K562 (cell line): ENCODE measurements around the gene PPY. TPM values are rescaled to one million over a fixed set of nuclear protein-coding genes. Genes with fewer than 3 reads are reported as not detected.

Experiments used
- CBX5 ChIP-seq: IDR thresholded peaks from 2 replicates; pipeline ENCODE4 v1.6.1; 2014; ENCODE audit warnings: low read depth, borderline replicate concordance
- DEAF1 ChIP-seq: fragments of 450-650 bp; formaldehyde crosslinking; IDR thresholded peaks from 2 replicates; pipeline ENCODE4 v1.4.0; 2020; ENCODE audit warnings: mild to moderate bottlenecking, moderate library complexity
- DNMT1 ChIP-seq: fragments of 450-650 bp; IDR thresholded peaks from 2 replicates; pipeline ENCODE4 v1.6.1; 2016; ENCODE audit warnings: antibody characterized with exemption, mild to moderate bottlenecking
- EHMT2 ChIP-seq: fragments of 450-650 bp; IDR thresholded peaks from 2 replicates; pipeline ENCODE4 v1.6.1; 2018; ENCODE audit warnings: antibody characterized with exemption
- GABPB1 ChIP-seq: sonication (generic); formaldehyde crosslinking; IDR thresholded peaks from 2 replicates; pipeline ENCODE4 v1.8.0; 2022; ENCODE audit warnings: mild to moderate bottlenecking, missing genetic modification reagents
- MAFK ChIP-seq: IDR thresholded peaks from 2 replicates; pipeline ENCODE4 v1.6.1; 2011; ENCODE audit warnings: low read length, improper control_type of control experiment
- RAD21 ChIP-seq, 2 experiments: fragments of 250-450 bp in 1 of 2; fragments of 450-650 bp in 1 of 2; sonication (Bioruptor Pico) in 1 of 2; formaldehyde crosslinking in 1 of 2; IDR thresholded peaks in 1 of 2; conservative IDR thresholded peaks in 1 of 2; 2 replicates each; pipeline versions ENCODE4 v1.4.0 to v1.8.0; 2020 to 2022; ENCODE audit warnings: mild to moderate bottlenecking in 2 of 2, moderate library complexity in 1 of 2
- RBM39 ChIP-seq: fragments of 200-400 bp; formaldehyde crosslinking; optimal IDR thresholded peaks from 2 replicates; pipeline ENCODE3; 2018; ENCODE audit warnings: low read depth, low read length
- RNF2 ChIP-seq: sonication (generic); IDR thresholded peaks from 2 replicates; pipeline ENCODE4 v1.6.1; 2016
- SMARCC2 ChIP-seq: fragments of 450-650 bp; IDR thresholded peaks from 2 replicates; pipeline ENCODE4 v1.6.1; 2017; ENCODE audit warnings: antibody characterized with exemption, moderate library complexity, mild to moderate bottlenecking, low read depth
- TBP ChIP-seq: optimal IDR thresholded peaks from 2 replicates; pipeline ENCODE3; 2011; ENCODE audit warnings: low read depth, low read length, improper control_type of control experiment
- U2AF1 ChIP-seq: fragments of 200-400 bp; formaldehyde crosslinking; optimal IDR thresholded peaks from 2 replicates; pipeline ENCODE3; 2017; ENCODE audit warnings: mild to moderate bottlenecking, low read depth, low read length, moderate library complexity
- ZBTB49 ChIP-seq: sonication (generic); formaldehyde crosslinking; IDR thresholded peaks from 2 replicates; pipeline ENCODE4 v1.8.0; 2022; ENCODE audit warnings: missing genetic modification reagents, mild to moderate bottlenecking, borderline replicate concordance
- ZBTB8A ChIP-seq: fragments of 450-650 bp; IDR thresholded peaks from 2 replicates; pipeline ENCODE4 v1.6.1; 2018; ENCODE audit warnings: mild to moderate bottlenecking, moderate library complexity; ENCODE audit not compliant: partially characterized antibody
- ZFPM2 ChIP-seq: fragments of 250-450 bp; sonication (Bioruptor Pico); IDR thresholded peaks from 2 replicates; pipeline ENCODE4 v1.5.1; 2022; ENCODE audit warnings: mild to moderate bottlenecking
- polyA plus RNA-seq, 8 experiments: library from polyadenylated mRNA; depleted of rRNA in 4 of 8; stranded (reverse) in 5 of 8; unstranded in 3 of 8; fragments of >200 nt; fragmentation: Nextera tagmentation in 2 of 8; fragmentation: Illumina TruSeq in 1 of 8; extraction: Ambion mirVana in 2 of 8; extraction: Trizol in 1 of 8; gene quantifications; 2 replicates each; pipeline versions ENCODE4 v1.2.1 to v1.2.3, GENCODE V29; 2011 to 2014; ENCODE audit warnings: inconsistent platforms in 1 of 8, missing spikeins in 1 of 8
- total RNA-seq, 7 experiments: library from RNA; depleted of rRNA in 6 of 7; stranded (reverse); fragments of >200 nt in 6 of 7; fragmentation: Illumina TruSeq in 2 of 7; extraction: Trizol in 2 of 7; gene quantifications; 2 replicates each; pipeline versions ENCODE4 v1.2.1 to v1.2.3, GENCODE V29; 2011 to 2021; ENCODE audit warnings: low replicate concordance in 1 of 7
- TF ChIP-seq, protein P1 (sequence below): fragments of 250-450 bp; sonication (Bioruptor Pico); IDR thresholded peaks from 2 replicates; pipeline ENCODE4 v1.8.0; 2021; ENCODE audit warnings: mild to moderate bottlenecking, moderate library complexity
- TF ChIP-seq, protein P2 (sequence below): fragments of 450-650 bp; formaldehyde crosslinking; IDR thresholded peaks from 2 replicates; pipeline ENCODE4 v1.4.0; 2020; ENCODE audit warnings: mild to moderate bottlenecking
- TF ChIP-seq, protein P3 (sequence below): fragments of 250-450 bp; sonication (Bioruptor Pico); IDR thresholded peaks from 2 replicates; pipeline ENCODE4 v1.4.0; 2020; ENCODE audit warnings: mild to moderate bottlenecking, moderate library complexity

Gene PPY
- total and polyA plus RNA-seq, 9 of the 15 experiments (the other 6 are each of a cell fraction or from before 2014, with no cell fraction given): not detected

DNA sequence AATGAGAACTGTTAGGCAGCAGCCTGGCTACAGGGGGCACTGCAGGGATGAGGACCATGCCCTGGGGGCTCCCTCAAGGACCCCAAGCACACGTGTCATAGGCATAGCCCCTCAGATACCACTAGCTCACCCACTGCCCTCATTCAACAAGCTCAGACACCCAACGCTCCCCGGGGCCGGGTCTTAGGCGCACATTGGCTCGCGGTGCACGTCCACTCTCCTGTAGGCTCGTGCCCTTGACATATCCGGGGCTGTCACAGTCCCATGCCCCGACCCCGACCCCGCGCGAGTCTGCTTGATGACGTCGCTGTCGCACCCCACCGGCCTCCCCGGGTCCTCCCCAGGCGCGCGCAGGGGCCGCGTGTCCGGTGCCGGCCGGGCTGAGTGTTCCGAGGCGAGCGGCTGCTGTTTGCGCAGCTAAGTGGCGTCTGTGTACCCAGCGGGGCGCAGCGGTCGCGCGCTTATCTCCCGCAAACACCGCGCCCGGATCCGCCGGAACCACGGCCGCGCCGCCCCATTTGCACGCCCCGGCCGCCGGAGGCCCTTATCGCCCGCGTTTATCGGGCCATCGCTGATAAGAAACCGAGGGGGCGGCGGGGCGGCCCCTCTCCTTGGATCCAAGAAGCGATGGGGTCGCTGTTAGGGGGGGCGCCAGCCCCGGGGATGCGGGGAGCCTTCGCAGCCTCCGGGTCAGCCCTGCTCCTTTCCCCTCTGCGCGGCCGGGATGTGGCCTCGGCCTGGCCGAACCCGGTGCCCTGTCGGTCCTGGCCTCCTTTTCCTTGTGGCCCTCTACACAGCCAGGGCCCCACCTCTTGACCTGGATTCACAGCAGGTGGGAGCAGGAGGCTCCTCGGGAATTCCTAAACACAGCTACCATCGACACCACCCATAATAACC is 41.5 kb upstream of the PPY start (continued):
- TF ChIP-seq RBM39 (no peak), CBX5 (0 out of 2 replicates have a peak, but pooled peaks have one; percentile 28), ZBTB49 (no peak), U2AF1 (peak; percentile 69), ZFPM2 (CRISPR knock-in tag) (peak; percentile 12; the same call in 1 of the 2 replicates), DNMT1 (no peak), DEAF1 (CRISPR knock-in tag) (no peak), EHMT2 (no peak), GABPB1 (CRISPR knock-in tag) (peak; percentile 49; the same call in 1 of the 2 replicates), RAD21 (CRISPR knock-in tag; conservative IDR thresholded peaks at IDR 0.05 in 1 of 2, IDR thresholded peaks at IDR 0.05 in 1 of 2) (peak in 1 of 2 experiments; percentile 22; a peak in 1 of 4 replicates), ZBTB8A (no peak), RNF2 (peak; percentile 91), SMARCC2 (peak; percentile 66; the same call in 1 of the 2 replicates), MAFK (no peak), TBP (peak; percentile 37)
- TF ChIP-seq, protein P1, sequence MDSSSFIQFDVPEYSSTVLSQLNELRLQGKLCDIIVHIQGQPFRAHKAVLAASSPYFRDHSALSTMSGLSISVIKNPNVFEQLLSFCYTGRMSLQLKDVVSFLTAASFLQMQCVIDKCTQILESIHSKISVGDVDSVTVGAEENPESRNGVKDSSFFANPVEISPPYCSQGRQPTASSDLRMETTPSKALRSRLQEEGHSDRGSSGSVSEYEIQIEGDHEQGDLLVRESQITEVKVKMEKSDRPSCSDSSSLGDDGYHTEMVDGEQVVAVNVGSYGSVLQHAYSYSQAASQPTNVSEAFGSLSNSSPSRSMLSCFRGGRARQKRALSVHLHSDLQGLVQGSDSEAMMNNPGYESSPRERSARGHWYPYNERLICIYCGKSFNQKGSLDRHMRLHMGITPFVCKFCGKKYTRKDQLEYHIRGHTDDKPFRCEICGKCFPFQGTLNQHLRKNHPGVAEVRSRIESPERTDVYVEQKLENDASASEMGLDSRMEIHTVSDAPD (CRISPR knock-in tag): no peak
- TF ChIP-seq, protein P2, sequence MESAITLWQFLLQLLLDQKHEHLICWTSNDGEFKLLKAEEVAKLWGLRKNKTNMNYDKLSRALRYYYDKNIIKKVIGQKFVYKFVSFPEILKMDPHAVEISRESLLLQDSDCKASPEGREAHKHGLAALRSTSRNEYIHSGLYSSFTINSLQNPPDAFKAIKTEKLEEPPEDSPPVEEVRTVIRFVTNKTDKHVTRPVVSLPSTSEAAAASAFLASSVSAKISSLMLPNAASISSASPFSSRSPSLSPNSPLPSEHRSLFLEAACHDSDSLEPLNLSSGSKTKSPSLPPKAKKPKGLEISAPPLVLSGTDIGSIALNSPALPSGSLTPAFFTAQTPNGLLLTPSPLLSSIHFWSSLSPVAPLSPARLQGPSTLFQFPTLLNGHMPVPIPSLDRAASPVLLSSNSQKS: no peak
- TF ChIP-seq, protein P3, sequence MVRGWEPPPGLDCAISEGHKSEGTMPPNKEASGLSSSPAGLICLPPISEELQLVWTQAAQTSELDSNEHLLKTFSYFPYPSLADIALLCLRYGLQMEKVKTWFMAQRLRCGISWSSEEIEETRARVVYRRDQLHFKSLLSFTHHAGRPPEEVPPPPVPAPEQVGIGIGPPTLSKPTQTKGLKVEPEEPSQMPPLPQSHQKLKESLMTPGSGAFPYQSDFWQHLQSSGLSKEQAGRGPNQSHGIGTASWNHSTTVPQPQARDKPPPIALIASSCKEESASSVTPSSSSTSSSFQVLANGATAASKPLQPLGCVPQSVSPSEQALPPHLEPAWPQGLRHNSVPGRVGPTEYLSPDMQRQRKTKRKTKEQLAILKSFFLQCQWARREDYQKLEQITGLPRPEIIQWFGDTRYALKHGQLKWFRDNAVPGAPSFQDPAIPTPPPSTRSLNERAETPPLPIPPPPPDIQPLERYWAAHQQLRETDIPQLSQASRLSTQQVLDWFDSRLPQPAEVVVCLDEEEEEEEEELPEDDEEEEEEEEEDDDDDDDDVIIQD (CRISPR knock-in tag): no peak
